ENCODE results near the gene NFATC2IP.
"Not testable (repeated sequence)": the region's sequence is repeated elsewhere in the genome, so short reads cannot be mapped to it uniquely, and the experiment has no call there.

The NFATC2IP gene

GRCh38 chr16:28986046-28986445 lies 35.3 kb downstream of the NFATC2IP start:
- peak overlapping the region in 16 of 21 experiments; percentile 1 to 98 (median 82) for H3K27ac ChIP-seq
- peak overlapping the region; percentile 28 to 43 (median 33) for H3K4me3 ChIP-seq

- peak overlapping the region in 12 of 21 experiments; percentile 63 to 98 (median 86) for H3K27ac ChIP-seq
Measured at GRCh38 chr16:28986492-28986891, 35.8 kb downstream of the NFATC2IP start.

GRCh38 chr16:28987170-28987853 lies 36.6 kb downstream of the NFATC2IP start:
- peak overlapping the region in 4 of 7 experiments; percentile 1 to 41 (median 32) for H3K4me3 ChIP-seq
- H3K27ac ChIP-seq = peak overlapping the region in 3 of 21 experiments; percentile 87 to 98 (median 95)

More at GRCh38 chr16:28986492-28986891, 35.8 kb downstream of the NFATC2IP start:
- H3K4me3 ChIP-seq = peak overlapping the region; percentile 28 to 43 (median 33)

- no peak overlapping the region for H3K27ac ChIP-seq
Measured at GRCh38 chr16:28989363-28989762, 38.6 kb downstream of the NFATC2IP start.

GRCh38 chr16:28990375-28991040 lies 39.8 kb downstream of the NFATC2IP start:
- Histone ChIP-seq H3K27ac (peak overlapping the region in 1 of 21 experiments; percentile 61), H3K4me3 (no peak overlapping the region)

More at GRCh38 chr16:28989363-28989762, 38.6 kb downstream of the NFATC2IP start:
- no peak overlapping the region for H3K4me3 ChIP-seq

GRCh38 chr16:28991687-28992086 lies 41.0 kb downstream of the NFATC2IP start:
- no peak overlapping the region for H3K27ac ChIP-seq
- no peak overlapping the region for H3K4me3 ChIP-seq

GRCh38 chr16:28992496-28992895 lies 41.8 kb downstream of the NFATC2IP start:
- Histone ChIP-seq H3K4me3 (no peak overlapping the region), H3K27ac (no peak overlapping the region)

GRCh38 chr16:28998837-28999236 lies 48.1 kb downstream of the NFATC2IP start:
- H3K27ac ChIP-seq = no peak overlapping the region

GRCh38 chr16:28999577-28999976 lies 48.8 kb downstream of the NFATC2IP start:
- Histone ChIP-seq H3K27ac (no peak overlapping the region), H3K4me3 (no peak overlapping the region)

More at GRCh38 chr16:28998837-28999236, 48.1 kb downstream of the NFATC2IP start:
- H3K4me3 ChIP-seq = no peak overlapping the region

GRCh38 chr16:29000019-29000418 lies 49.3 kb downstream of the NFATC2IP start:
- no peak overlapping the region for H3K27ac ChIP-seq
- no peak overlapping the region for H3K4me3 ChIP-seq

- H3K27ac ChIP-seq, H3K4me3 ChIP-seq: not testable (repeated sequence)
Measured at GRCh38 chr16:29004496-29005139, 53.9 kb downstream of the NFATC2IP start.

GRCh38 chr16:29007730-29008593 lies 57.2 kb downstream of the NFATC2IP start:
- H3K27ac ChIP-seq = peak overlapping the region in 9 of 21 experiments; percentile 13 to 88 (median 57)
- no peak overlapping the region for H3K4me3 ChIP-seq

- Histone ChIP-seq H3K27ac (peak overlapping the region in 10 of 21 experiments; percentile 3 to 88 (median 57)), H3K4me3 (no peak overlapping the region)
Measured at GRCh38 chr16:29009050-29009837, 58.5 kb downstream of the NFATC2IP start.

- peak overlapping the region in 6 of 21 experiments; percentile 34 to 88 (median 58) for H3K27ac ChIP-seq
- no peak overlapping the region for H3K4me3 ChIP-seq
Measured at GRCh38 chr16:29009838-29010166, 59.1 kb downstream of the NFATC2IP start.

GRCh38 chr16:29011112-29011511 lies 60.4 kb downstream of the NFATC2IP start:
- peak overlapping the region in 2 of 21 experiments; percentile 50 to 84 for H3K27ac ChIP-seq
- no peak overlapping the region for H3K4me3 ChIP-seq

GRCh38 chr16:29011851-29012250 lies 61.1 kb downstream of the NFATC2IP start:
- H3K27ac ChIP-seq = peak overlapping the region in 4 of 21 experiments; percentile 29 to 84 (median 64)
- H3K4me3 ChIP-seq = no peak overlapping the region

- H3K27ac ChIP-seq = peak overlapping the region in 8 of 21 experiments; percentile 22 to 84 (median 44)
Measured at GRCh38 chr16:29012913-29013553, 62.3 kb downstream of the NFATC2IP start.

GRCh38 chr16:29014561-29015069 lies 63.9 kb downstream of the NFATC2IP start:
- H3K27ac ChIP-seq = peak overlapping the region in 1 of 21 experiments; percentile 84
- no peak overlapping the region for H3K4me3 ChIP-seq

More at GRCh38 chr16:29012913-29013553, 62.3 kb downstream of the NFATC2IP start:
- H3K4me3 ChIP-seq = no peak overlapping the region
